Measurements from ENCODE around the gene CDH7.

Gene CDH7

GRCh38 chr18:65750389-65751154, at the start of gene CDH7:
TSS of gene CDH7 (plus strand) at chr18:65751012. CDS start at chr18:65762843, 11,831 bp downstream.
- DNase-seq (ENCODE audit: low read depth, low spot score), result no peak
- H3K27ac ChIP-seq, result no peak within 1 kb of the TSS

GRCh38 chr18:65704046-65704445, 46.8 kb upstream of the CDH7 start:
- DNase-seq (ENCODE audit: low read depth, low spot score), result no peak
- no peak overlapping the region for H3K27ac ChIP-seq

GRCh38 chr18:65706646-65707045, 44.2 kb upstream of the CDH7 start:
- H3K27ac ChIP-seq, result no peak overlapping the region
- no peak for DNase-seq (ENCODE audit: low read depth, low spot score)

- no peak for DNase-seq (ENCODE audit: low read depth, low spot score)
- H3K27ac ChIP-seq, result no peak overlapping the region
These were observed 39.3 kb upstream of the CDH7 start for GRCh38 chr18:65711493-65711892.

- no peak overlapping the region for H3K27ac ChIP-seq
- DNase-seq (ENCODE audit: low read depth, low spot score), result no peak
These were observed 29.2 kb upstream of the CDH7 start for GRCh38 chr18:65721619-65722018.

- no peak for DNase-seq (ENCODE audit: low read depth, low spot score)
- H3K27ac ChIP-seq, result no peak overlapping the region
These were observed 25.4 kb upstream of the CDH7 start for GRCh38 chr18:65725251-65726050.

- H3K27ac ChIP-seq, result no peak overlapping the region
These were observed 15.7 kb upstream of the CDH7 start for GRCh38 chr18:65735155-65735554.

GRCh38 chr18:65737471-65737955, 13.3 kb upstream of the CDH7 start:
- DNase-seq (ENCODE audit: low read depth, low spot score), result no peak
- no peak overlapping the region for H3K27ac ChIP-seq

More at GRCh38 chr18:65735155-65735554, 15.7 kb upstream of the CDH7 start:
- no peak for DNase-seq (ENCODE audit: low read depth, low spot score)

GRCh38 chr18:65746936-65747335, 3.9 kb upstream of the CDH7 start:
- no peak overlapping the region for H3K27ac ChIP-seq
- no peak for DNase-seq (ENCODE audit: low read depth, low spot score)

GRCh38 chr18:65748321-65748720, 2.5 kb upstream of the CDH7 start:
- DNase-seq (ENCODE audit: low read depth, low spot score), result no peak

GRCh38 chr18:65749841-65750240, 971 bp upstream of the CDH7 start:
- DNase-seq (ENCODE audit: low read depth, low spot score), result no peak
- H3K27ac ChIP-seq, result no peak overlapping the region

More at GRCh38 chr18:65748321-65748720, 2.5 kb upstream of the CDH7 start:
- no peak overlapping the region for H3K27ac ChIP-seq

- no peak overlapping the region for H3K27ac ChIP-seq
- no peak for DNase-seq (ENCODE audit: low read depth, low spot score)
These were observed 608 bp downstream of the CDH7 start for GRCh38 chr18:65751155-65752085.

- DNase-seq (ENCODE audit: low read depth, low spot score), result no peak
- H3K27ac ChIP-seq, result no peak overlapping the region
These were observed 2.0 kb downstream of the CDH7 start for GRCh38 chr18:65752625-65753325.

- no peak overlapping the region for H3K27ac ChIP-seq
- no peak for DNase-seq (ENCODE audit: low read depth, low spot score)
These were observed 2.7 kb downstream of the CDH7 start for GRCh38 chr18:65753520-65753919.

- no peak for DNase-seq (ENCODE audit: low read depth, low spot score)
- H3K27ac ChIP-seq, result no peak overlapping the region
These were observed 3.3 kb downstream of the CDH7 start for GRCh38 chr18:65754121-65754520.

GRCh38 chr18:65755616-65756015, 4.8 kb downstream of the CDH7 start:
- no peak overlapping the region for H3K27ac ChIP-seq
- DNase-seq (ENCODE audit: low read depth, low spot score), result no peak

GRCh38 chr18:65760457-65760856, 9.6 kb downstream of the CDH7 start:
- no peak overlapping the region for H3K27ac ChIP-seq
- DNase-seq (ENCODE audit: low read depth, low spot score), result no peak

- DNase-seq (ENCODE audit: low read depth, low spot score), result no peak
- H3K27ac ChIP-seq, result no peak overlapping the region
These were observed 11.0 kb downstream of the CDH7 start for GRCh38 chr18:65761636-65762295.

GRCh38 chr18:65762556-65762955, 11.7 kb downstream of the CDH7 start:
- H3K27ac ChIP-seq, result no peak overlapping the region
- DNase-seq (ENCODE audit: low read depth, low spot score), result no peak
